GM21390 (cell line): ENCODE results near the gene MAN1A1.
"Not testable (repeated sequence)": the region's sequence is repeated elsewhere in the genome, so short reads cannot be mapped to it uniquely, and the experiment has no call there.

Experiments
- ATAC-seq: cut with Tn5 transposase; IDR thresholded peaks from one replicate; pipeline ENCODE4 v1.9.1; 2021; ENCODE audit not compliant: unreplicated experiment

Gene MAN1A1

DNA sequence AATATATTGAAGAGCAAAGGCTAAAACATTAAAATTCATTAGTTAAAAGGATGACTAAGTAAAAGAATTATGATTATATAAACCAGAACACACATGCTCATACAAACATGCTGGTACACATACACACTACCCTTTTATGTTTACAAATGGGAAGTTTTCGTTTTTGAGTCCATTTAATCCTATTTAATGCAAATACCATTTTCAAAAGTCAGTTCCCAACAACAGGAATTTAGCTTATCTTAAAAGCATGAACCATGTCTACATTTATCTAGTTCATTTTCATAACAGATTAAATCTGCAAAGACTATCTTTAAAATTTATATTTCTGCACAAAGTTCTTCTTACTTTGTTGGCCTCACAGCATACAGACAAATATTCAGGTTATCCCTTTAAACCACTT is 42.5 kb downstream of the MAN1A1 start:
- no peak for ATAC-seq

GRCh38 chr6:119306396-119306968 is 43.1 kb downstream of the MAN1A1 start:
- no peak for ATAC-seq

- ATAC-seq = no peak
Measured at GRCh38 chr6:119303164-119303887, 46.2 kb downstream of the MAN1A1 start.

DNA sequence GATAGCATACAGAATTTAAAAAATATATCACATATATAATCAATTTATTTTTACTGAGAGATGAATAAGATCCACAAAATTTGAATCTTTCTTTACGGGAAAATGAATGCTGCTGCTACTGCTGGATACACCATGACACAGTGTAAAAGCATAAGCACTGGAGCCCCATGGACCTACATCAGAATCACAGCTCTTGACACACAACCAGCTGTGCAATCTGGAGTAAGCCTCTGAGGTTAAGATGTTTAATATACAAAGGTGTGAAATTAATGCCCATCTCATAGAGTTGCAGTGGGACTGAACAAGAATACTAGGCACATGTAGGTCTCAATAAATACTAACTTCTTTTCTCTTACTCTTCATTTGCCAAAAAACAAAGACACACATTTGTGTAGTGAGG is 48.1 kb downstream of the MAN1A1 start:
- ATAC-seq = no peak

- no peak for ATAC-seq
Measured at GRCh38 chr6:119299694-119300093, 49.9 kb downstream of the MAN1A1 start.

GRCh38 chr6:119297049-119297448 is 52.5 kb downstream of the MAN1A1 start:
- no peak for ATAC-seq

GRCh38 chr6:119296036-119297035 is 53.2 kb downstream of the MAN1A1 start:
- ATAC-seq = peak; percentile 41

DNA sequence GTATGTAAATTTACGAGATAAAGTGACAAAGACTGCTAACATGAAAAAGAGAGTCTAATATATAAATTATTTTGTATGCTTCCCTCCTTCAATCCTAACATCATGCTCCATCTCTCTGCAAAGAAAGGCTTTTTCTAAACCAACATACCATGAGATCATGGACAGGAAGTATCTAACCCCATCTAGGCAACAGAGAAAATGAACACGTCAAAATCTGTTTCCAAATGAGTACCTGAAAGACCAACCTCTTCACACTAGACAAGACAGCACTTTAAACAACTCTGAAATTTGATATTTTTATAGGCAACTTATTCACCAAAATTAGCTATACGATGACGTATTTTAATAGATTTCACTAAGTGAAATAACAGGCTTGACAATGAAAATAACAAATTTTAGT is 54.6 kb downstream of the MAN1A1 start:
- peak; percentile 77 for ATAC-seq

DNA sequence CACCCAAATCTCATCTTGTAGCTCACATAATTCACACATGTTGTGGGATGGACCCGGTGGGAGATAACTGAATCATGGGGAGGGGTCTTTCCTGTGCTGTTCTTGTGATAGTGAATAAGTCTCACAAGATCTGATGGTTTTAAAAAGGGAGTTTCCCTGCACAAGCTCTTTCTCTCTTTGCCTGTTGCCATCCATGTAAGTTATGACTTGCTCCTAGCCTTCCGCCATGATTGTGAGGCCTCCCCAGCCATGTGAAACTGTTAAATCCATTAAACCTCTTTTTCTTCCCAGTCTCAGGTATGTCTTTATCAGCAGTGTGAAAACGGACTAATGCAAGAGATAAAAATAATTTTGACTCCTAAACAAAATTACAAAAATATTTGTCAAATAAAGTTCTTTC is 58.5 kb downstream of the MAN1A1 start:
- not testable (repeated sequence) for ATAC-seq

- ATAC-seq = no peak
Measured at GRCh38 chr6:119290306-119290705, 59.3 kb downstream of the MAN1A1 start.

- no peak for ATAC-seq
Measured at GRCh38 chr6:119289651-119290050, 59.9 kb downstream of the MAN1A1 start.

GRCh38 chr6:119285908-119286625 is 63.5 kb downstream of the MAN1A1 start:
- ATAC-seq = no peak

DNA sequence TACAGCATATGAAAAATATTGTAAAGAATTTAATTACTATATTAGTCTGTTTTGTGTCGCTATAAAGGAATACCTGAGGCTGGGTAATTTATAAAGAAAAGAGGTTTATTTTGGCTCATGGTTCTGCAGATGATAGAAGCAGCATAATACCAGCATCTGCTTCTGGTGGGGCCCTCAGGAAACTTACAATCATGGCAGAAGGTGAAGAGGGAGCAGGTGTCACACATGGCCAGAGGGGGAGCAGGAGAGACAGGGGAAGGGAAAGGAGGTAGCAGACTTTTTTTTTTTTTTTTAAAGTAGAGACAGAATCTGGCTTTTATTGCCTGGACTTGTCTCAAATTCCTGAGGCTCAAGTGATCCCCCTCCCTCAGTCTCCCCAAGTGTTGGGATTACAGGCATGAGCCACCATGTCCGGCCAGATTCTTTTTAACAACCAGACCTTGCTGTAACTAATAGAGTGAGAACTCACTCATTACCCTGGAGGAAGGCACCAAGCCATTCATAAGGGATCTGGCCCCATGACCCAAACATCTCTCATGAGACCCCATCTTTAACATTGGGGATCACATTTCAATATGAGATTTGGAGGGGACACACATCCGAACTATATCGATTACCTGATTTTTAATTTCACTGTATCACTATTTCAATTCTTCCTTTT is 64.6 kb downstream of the MAN1A1 start:
- ATAC-seq = no peak

- no peak for ATAC-seq
Measured at GRCh38 chr6:119283979-119284545, 65.5 kb downstream of the MAN1A1 start.

GRCh38 chr6:119283214-119283613 is 66.3 kb downstream of the MAN1A1 start:
- ATAC-seq = no peak

DNA sequence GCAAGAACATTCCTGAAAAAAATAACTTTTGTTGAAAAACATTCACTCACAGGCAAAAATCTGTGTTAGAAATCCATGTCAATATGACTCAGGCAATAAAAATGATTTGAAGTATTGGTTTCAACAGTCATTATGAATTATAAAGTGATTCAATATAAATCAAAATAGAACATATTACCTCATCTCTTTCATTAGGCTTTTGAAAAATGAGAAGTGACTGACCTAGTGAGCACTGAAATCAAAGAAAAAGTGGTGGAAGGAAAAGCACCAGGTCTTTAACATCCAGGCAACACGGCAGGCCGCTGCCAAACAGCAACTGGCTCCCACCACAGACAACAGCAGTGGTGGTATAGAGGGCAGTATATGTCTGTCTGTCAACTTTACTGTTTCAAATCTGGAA is 68.9 kb downstream of the MAN1A1 start:
- no peak for ATAC-seq

DNA sequence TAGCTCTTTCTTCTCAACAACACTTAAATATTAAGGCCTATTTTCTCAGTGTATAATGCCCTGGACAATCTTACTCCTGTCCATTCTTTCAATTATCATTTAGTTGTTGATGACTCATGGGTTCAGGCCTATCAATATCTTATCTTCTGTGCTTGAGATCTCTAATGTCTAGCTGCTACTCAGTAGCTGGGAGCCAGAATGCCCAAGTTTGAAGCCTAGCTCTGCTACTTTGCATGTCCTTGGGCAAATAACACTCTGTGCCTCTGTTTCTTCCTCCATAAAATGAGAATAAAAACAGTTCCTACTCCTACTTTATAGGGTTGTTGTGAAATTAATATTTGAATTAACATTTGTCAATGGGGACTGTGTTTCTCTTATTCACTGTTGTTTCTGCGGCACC is 69.5 kb downstream of the MAN1A1 start:
- ATAC-seq = no peak

- ATAC-seq = no peak
Measured at GRCh38 chr6:119278625-119279024, 70.9 kb downstream of the MAN1A1 start.

DNA sequence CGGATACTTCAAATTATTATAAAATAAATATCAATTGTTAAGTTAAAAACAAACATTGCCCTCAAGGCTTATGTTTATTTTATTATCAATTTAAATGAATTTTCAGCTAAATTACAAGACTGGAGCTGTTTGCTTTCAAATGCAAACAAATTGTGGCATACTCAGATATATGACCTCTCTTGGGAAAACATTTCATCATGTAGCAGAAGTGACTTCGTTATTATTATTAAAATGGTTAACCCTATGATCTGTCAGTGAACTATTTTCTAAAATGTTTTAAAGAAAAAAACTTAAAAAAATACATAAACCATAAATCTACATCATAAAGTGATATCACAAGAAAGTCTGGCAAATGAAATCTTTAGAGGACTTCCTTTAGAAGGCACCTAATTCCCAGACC is 72.5 kb downstream of the MAN1A1 start:
- ATAC-seq = no peak

GRCh38 chr6:119276211-119276610 is 73.3 kb downstream of the MAN1A1 start:
- ATAC-seq = no peak
